GM23248 (cell line): ENCODE results near the gene COP1. TPM values are rescaled to one million over a fixed set of nuclear protein-coding genes. Genes with fewer than 3 reads are reported as not detected.

Experiments used
- DNase-seq: peaks from one replicate; pipeline ENCODE4 v3.0.0-alpha.2; 2015
- H2AFZ ChIP-seq: fragments of 200-600 bp; sonication (generic); 2 replicates; pipeline ENCODE4 v1.6.1; 2016; ENCODE audit warnings: antibody characterized with exemption
- H3F3A ChIP-seq: fragments of 200-600 bp; sonication (generic); 2 replicates; pipeline ENCODE4 v1.6.1; 2016; ENCODE audit warnings: mild to moderate bottlenecking, antibody characterized with exemption, mixed run types; ENCODE audit not compliant: insufficient read depth
- H3K27ac ChIP-seq: fragments of 200-600 bp; sonication (generic); 2 replicates; pipeline ENCODE4 v1.5.1; 2016; ENCODE audit warnings: mild to moderate bottlenecking
- H3K27me3 ChIP-seq: fragments of 200-600 bp; sonication (generic); replicated peaks from 2 replicates; pipeline ENCODE4 v1.6.1; 2016; ENCODE audit warnings: mild to moderate bottlenecking; ENCODE audit not compliant: insufficient read depth
- H3K36me3 ChIP-seq: fragments of 200-600 bp; sonication (generic); 2 replicates; pipeline ENCODE4 v1.6.1; 2016; ENCODE audit warnings: low read depth, mild to moderate bottlenecking
- H3K4me1 ChIP-seq: fragments of 200-600 bp; sonication (generic); 2 replicates; pipeline ENCODE4 v1.6.1; 2016; ENCODE audit warnings: mild to moderate bottlenecking; ENCODE audit not compliant: insufficient read depth
- H3K4me2 ChIP-seq: fragments of 200-600 bp; sonication (generic); one replicate; pipeline ENCODE4 v1.6.1; 2016; ENCODE audit warnings: mild to moderate bottlenecking; ENCODE audit not compliant: unreplicated experiment
- H3K4me3 ChIP-seq: fragments of 200-600 bp; sonication (generic); 2 replicates; pipeline ENCODE4 v1.5.1; 2016; ENCODE audit warnings: mild to moderate bottlenecking
- H3K79me2 ChIP-seq: fragments of 200-600 bp; sonication (generic); 2 replicates; pipeline ENCODE4 v1.6.1; 2016; ENCODE audit warnings: mild to moderate bottlenecking; ENCODE audit not compliant: insufficient read depth
- H3K9ac ChIP-seq: fragments of 200-600 bp; sonication (generic); 2 replicates; pipeline ENCODE4 v1.6.1; 2016; ENCODE audit warnings: mild to moderate bottlenecking
- H3K9me2 ChIP-seq: fragments of 200-600 bp; sonication (generic); 2 replicates; pipeline ENCODE4 v1.6.1; 2016; ENCODE audit warnings: mixed run types, mild to moderate bottlenecking, moderate library complexity; ENCODE audit not compliant: insufficient read depth
- H3K9me3 ChIP-seq: fragments of 200-600 bp; sonication (generic); one replicate; pipeline ENCODE4 v1.6.1; 2017; ENCODE audit warnings: low read depth
- H4K20me1 ChIP-seq: fragments of 200-600 bp; sonication (generic); 2 replicates; pipeline ENCODE4 v1.6.0; 2016; ENCODE audit not compliant: insufficient read depth
- EZH2 ChIP-seq: fragments of 200-600 bp; sonication (generic); IDR thresholded peaks from 2 replicates; pipeline ENCODE4 v1.6.1; 2018; ENCODE audit warnings: antibody characterized with exemption, mild to moderate bottlenecking; ENCODE audit not compliant: insufficient read depth, poor library complexity, severe bottlenecking
- EZH2phosphoT487 ChIP-seq: fragments of 200-600 bp; sonication (generic); IDR thresholded peaks from 2 replicates; pipeline ENCODE4 v1.6.1; 2018; ENCODE audit warnings: antibody characterized with exemption, moderate library complexity, mild to moderate bottlenecking, low read depth; ENCODE audit not compliant: insufficient read depth
- WGBS, 2 experiments: methylation state at CpG; one replicate each; pipeline ENCODE4 v1.1.6; 2015 to 2017; ENCODE audit warnings: low lambda C conversion rate in 2 of 2, low coverage in 1 of 2; ENCODE audit errors: missing lambda C conversion rate in 2 of 2; 5-methylcytosine and 5-hydroxymethylcytosine counted together
- in situ Hi-C: fragments of 300-500 bp; cut with MboI; formaldehyde crosslinking; loops from 2 replicates; pipeline ENCODE4 v1.15.0; 2020
- polyA plus RNA-seq: library from polyadenylated mRNA; unstranded; fragments of >200 nt; fragmentation: Nextera tagmentation; extraction: Ambion mirVana; gene quantifications from 2 replicates; pipeline ENCODE4 v1.2.1, GENCODE V29; 2016
- total RNA-seq: library from RNA; depleted of rRNA; stranded (reverse); fragments of >200 nt; shearing (Covaris generic); gene quantifications from 2 replicates; pipeline ENCODE4 v1.2.3, GENCODE V29; 2014

The COP1 gene
- total and polyA plus RNA-seq, 2 experiments from 2014 or later, result 42.4 to 55.1 TPM

DNA sequence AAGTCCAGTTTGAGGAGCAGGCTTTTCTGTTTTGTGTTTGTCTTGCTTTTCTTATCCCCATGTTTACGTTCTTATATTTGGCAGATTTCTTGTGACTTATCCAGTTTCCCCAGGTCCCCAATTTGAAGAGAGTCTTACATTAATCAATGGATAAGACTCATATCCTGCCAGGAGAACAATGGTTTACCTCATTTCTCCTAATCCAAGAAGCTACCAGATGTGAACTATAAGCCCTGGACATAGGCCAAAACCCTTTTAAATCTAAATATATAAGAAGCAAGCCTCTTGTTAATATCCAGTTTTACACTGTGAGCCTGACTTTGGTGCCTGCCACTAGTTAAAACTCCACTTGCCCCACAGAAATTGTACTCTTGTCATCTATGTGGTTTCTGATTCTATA, 15.1 kb upstream of the COP1 start:
- TF ChIP-seq EZH2 (no peak), EZH2phosphoT487 (no peak)
- Histone ChIP-seq H3K36me3 (no peaks in the 10 kb centered on the region), H3K9me3 (no peaks in the 10 kb centered on the region), H3K9me2 (no peaks in the 10 kb centered on the region), H3F3A (no peaks in the 10 kb centered on the region), H3K4me2 (no peak overlapping the region), H4K20me1 (no peaks in the 10 kb centered on the region), H3K4me1 (no peaks in the 10 kb centered on the region), H3K27ac (no peak overlapping the region), H3K9ac (no peak overlapping the region), H3K79me2 (no peaks in the 10 kb centered on the region), H3K4me3 (no peak overlapping the region), H2AFZ (no peak overlapping the region), H3K27me3 (0 out of 2 replicates have a peak, but pooled peaks cover 4% of the 10 kb centered on the region)
- in situ Hi-C loops, result no loop called here
- no peak for DNase-seq
- 62 to 74% methylated on average over 1 of the region's 1 CpG for WGBS, 2 experiments

- no peak for DNase-seq
These were observed 13.1 kb upstream of the COP1 start for GRCh38 chr1:176220100-176220689.

GRCh38 chr1:176217461-176218099, 10.5 kb upstream of the COP1 start:
- DNase-seq, result no peak

More at GRCh38 chr1:176220100-176220689, 13.1 kb upstream of the COP1 start:
- Histone ChIP-seq H3K4me2 (no peak overlapping the region), H3K9me3 (no peaks in the 10 kb centered on the region), H3F3A (no peaks in the 10 kb centered on the region), H3K9ac (no peak overlapping the region), H3K27me3 (0 out of 2 replicates have a peak, but pooled peaks cover 4% of the 10 kb centered on the region), H3K79me2 (no peaks in the 10 kb centered on the region), H3K36me3 (no peaks in the 10 kb centered on the region), H3K9me2 (no peaks in the 10 kb centered on the region), H3K27ac (no peak overlapping the region), H3K4me3 (no peak overlapping the region), H3K4me1 (no peaks in the 10 kb centered on the region), H2AFZ (no peak overlapping the region), H4K20me1 (no peaks in the 10 kb centered on the region)
- in situ Hi-C loops, result no loop called here
- 68% methylated on average over 8 of the region's 8 CpGs for WGBS, 2 experiments
- TF ChIP-seq EZH2phosphoT487 (no peak), EZH2 (no peak)

DNA sequence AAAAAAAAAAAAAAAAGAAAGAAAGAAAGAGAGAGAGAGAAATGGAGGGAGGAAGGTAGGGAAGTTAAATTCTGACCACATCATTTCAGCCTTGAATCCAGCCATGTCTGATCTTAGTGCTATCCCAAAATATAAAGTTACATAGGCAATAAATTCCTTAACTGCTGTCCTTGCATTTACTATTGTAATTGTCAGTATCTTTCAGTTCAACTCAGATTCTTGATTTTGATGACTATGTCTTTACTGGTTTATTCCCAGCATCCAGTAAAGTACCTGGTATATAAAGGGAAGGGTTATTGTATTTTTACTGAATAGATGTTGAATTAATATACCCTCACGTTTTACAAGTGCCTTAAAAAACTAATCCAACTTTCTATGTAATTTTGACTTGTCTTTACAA, 8.9 kb upstream of the COP1 start:
- no peaks in the 10 kb centered on the region for H3K4me1 ChIP-seq
- no peaks in the 10 kb centered on the region for H4K20me1 ChIP-seq
- no peaks in the 10 kb centered on the region for H3F3A ChIP-seq
- H3K79me2 ChIP-seq, result no peaks in the 10 kb centered on the region
- 0 out of 2 replicates have a peak, but pooled peaks cover 4% of the 10 kb centered on the region for H3K27me3 ChIP-seq
- WGBS, 2 experiments, result 9 to 11% methylated on average over 1 of the region's 1 CpG
- no peaks in the 10 kb centered on the region for H3K9me3 ChIP-seq
- DNase-seq, result no peak
- H3K27ac ChIP-seq, result no peak overlapping the region
- no peak overlapping the region for H3K9ac ChIP-seq
- no peak overlapping the region for H3K4me2 ChIP-seq
- TF ChIP-seq EZH2, result no peak
- TF ChIP-seq EZH2phosphoT487, result no peak
- no peak overlapping the region for H2AFZ ChIP-seq
- no peaks in the 10 kb centered on the region for H3K36me3 ChIP-seq
- H3K9me2 ChIP-seq, result no peaks in the 10 kb centered on the region
- no peak overlapping the region for H3K4me3 ChIP-seq
- in situ Hi-C loops, result no loop called here

More at GRCh38 chr1:176217461-176218099, 10.5 kb upstream of the COP1 start:
- H3K79me2 ChIP-seq, result no peaks in the 10 kb centered on the region
- H3K27ac ChIP-seq, result no peak overlapping the region
- H2AFZ ChIP-seq, result no peak overlapping the region
- no peak overlapping the region for H3K4me3 ChIP-seq
- no peaks in the 10 kb centered on the region for H4K20me1 ChIP-seq
- H3K4me1 ChIP-seq, result no peaks in the 10 kb centered on the region
- H3K27me3 ChIP-seq, result 0 out of 2 replicates have a peak, but pooled peaks cover 4% of the 10 kb centered on the region
- no peaks in the 10 kb centered on the region for H3K9me3 ChIP-seq
- TF ChIP-seq EZH2, result no peak
- no peak for TF ChIP-seq EZH2phosphoT487
- no peaks in the 10 kb centered on the region for H3F3A ChIP-seq
- in situ Hi-C loops, result no loop called here
- H3K9ac ChIP-seq, result no peak overlapping the region
- H3K4me2 ChIP-seq, result no peak overlapping the region
- H3K36me3 ChIP-seq, result no peaks in the 10 kb centered on the region
- no peaks in the 10 kb centered on the region for H3K9me2 ChIP-seq
